Neuronal stem cell (in vitro differentiated cells): Measurements from ENCODE around the gene ZNF512B.
"Not testable (repeated sequence)": the region's sequence is repeated elsewhere in the genome, so short reads cannot be mapped to it uniquely, and the experiment has no call there.

ENCODE experiments used
- DNase-seq: peaks from one replicate; pipeline ENCODE4 v3.0.0-alpha.2; 2013; ENCODE audit warnings: low spot score
- H2AFZ ChIP-seq: one replicate; pipeline ENCODE4 v1.6.1; 2013; ENCODE audit warnings: mild to moderate bottlenecking, low read length, inconsistent platforms
- H2AK5ac ChIP-seq: 2 replicates; pipeline ENCODE4 v1.6.1; 2013; ENCODE audit warnings: low read depth, mild to moderate bottlenecking, inconsistent platforms, low read length, moderate library complexity, mixed read lengths
- H2BK120ac ChIP-seq: 2 replicates; pipeline ENCODE4 v1.6.1; 2013; ENCODE audit warnings: low read depth, mild to moderate bottlenecking, inconsistent platforms, low read length, moderate library complexity, mixed read lengths
- H2BK12ac ChIP-seq: one replicate; pipeline ENCODE4 v1.6.1; 2013; ENCODE audit warnings: low read length, inconsistent platforms
- H2BK15ac ChIP-seq: 2 replicates; pipeline ENCODE4 v1.6.1; 2013; ENCODE audit warnings: mild to moderate bottlenecking, low read length, inconsistent platforms, mixed read lengths
- H2BK5ac ChIP-seq: one replicate; pipeline ENCODE4 v1.6.1; 2013; ENCODE audit warnings: inconsistent platforms, mild to moderate bottlenecking, low read length, moderate library complexity
- H3K14ac ChIP-seq: one replicate; pipeline ENCODE4 v1.6.1; 2013; ENCODE audit warnings: low read length, inconsistent platforms
- H3K18ac ChIP-seq: 2 replicates; pipeline ENCODE4 v1.6.1; 2013; ENCODE audit warnings: low read length, inconsistent platforms
- H3K23ac ChIP-seq: 2 replicates; pipeline ENCODE4 v1.6.1; 2013; ENCODE audit warnings: low read depth, mild to moderate bottlenecking, mixed read lengths, low read length, inconsistent platforms; ENCODE audit not compliant: poor library complexity
- H3K27ac ChIP-seq: replicated peaks from 3 replicates; pipeline ENCODE4 v1.5.1; 2013; ENCODE audit warnings: low read length, inconsistent platforms
- H3K27me3 ChIP-seq, 3 experiments: 2 replicates each; pipeline ENCODE4 v1.6.1; 2013; ENCODE audit warnings: low read length in 3 of 3, mild to moderate bottlenecking in 2 of 3, inconsistent platforms in 1 of 3, low read depth in 1 of 3, mixed read lengths in 1 of 3, moderate library complexity in 1 of 3; ENCODE audit not compliant: control insufficient read depth in 3 of 3, insufficient read depth in 3 of 3
- H3K36me3 ChIP-seq, 2 donors: replicated peaks in 1 of 2; 2 replicates each; pipeline ENCODE4 v1.6.1; 2013; ENCODE audit warnings: low read length in 2 of 2; ENCODE audit not compliant: control insufficient read depth in 2 of 2, insufficient read depth in 2 of 2
- H3K4ac ChIP-seq: 2 replicates; pipeline ENCODE4 v1.6.1; 2013; ENCODE audit warnings: inconsistent platforms, mild to moderate bottlenecking, low read length, moderate library complexity
- H3K4me1 ChIP-seq, 2 donors: 1 replicate in 1 of 2; 2 replicates in 1 of 2; pipeline ENCODE4 v1.6.1; 2013; ENCODE audit warnings: low read length in 2 of 2, low read depth in 1 of 2; ENCODE audit not compliant: control insufficient read depth in 2 of 2, insufficient read depth in 1 of 2
- H3K4me2 ChIP-seq: one replicate; pipeline ENCODE4 v1.6.1; 2013; ENCODE audit warnings: mild to moderate bottlenecking, low read length, inconsistent platforms; ENCODE audit not compliant: insufficient read depth, poor library complexity, severe bottlenecking
- H3K4me3 ChIP-seq, 2 donors: 2 replicates each; pipeline ENCODE4 v1.5.1; 2013; ENCODE audit warnings: low read length in 2 of 2, mild to moderate bottlenecking in 2 of 2, inconsistent platforms in 1 of 2, moderate library complexity in 1 of 2
- H3K79me1 ChIP-seq: one replicate; pipeline ENCODE4 v1.6.1; 2013; ENCODE audit warnings: low read depth, mild to moderate bottlenecking, inconsistent platforms, low read length, moderate library complexity
- H3K9ac ChIP-seq: one replicate; pipeline ENCODE4 v1.6.1; 2013; ENCODE audit warnings: mild to moderate bottlenecking, low read depth, low read length, inconsistent platforms; ENCODE audit not compliant: poor library complexity
- H3K9me3 ChIP-seq, 2 donors: replicated peaks in 1 of 2; 2 replicates each; pipeline versions ENCODE3 to v1.6.1; 2013; ENCODE audit warnings: low read length in 2 of 2, mild to moderate bottlenecking in 2 of 2, inconsistent platforms in 1 of 2, low read depth in 1 of 2, mixed read lengths in 1 of 2, moderate library complexity in 1 of 2; ENCODE audit not compliant: control insufficient read depth in 2 of 2, insufficient read depth in 1 of 2
- H4K8ac ChIP-seq: one replicate; pipeline ENCODE4 v1.6.1; 2013; ENCODE audit warnings: low read depth, mild to moderate bottlenecking, inconsistent platforms, low read length, moderate library complexity
- H4K91ac ChIP-seq: one replicate; pipeline ENCODE4 v1.6.1; 2013; ENCODE audit warnings: low read length, low read depth, mild to moderate bottlenecking, inconsistent platforms; ENCODE audit not compliant: poor library complexity
- WGBS, 2 donors: extraction: QIAGEN DNeasy Blood & Tissue Kit; methylation state at CpG; one replicate each; pipeline ENCODE4 v1.1.7; 2013; ENCODE audit warnings: missing lambda C conversion rate in 2 of 2, mixed read lengths in 1 of 2; ENCODE audit not compliant: insufficient read length in 2 of 2, insufficient replicate concordance in 1 of 2; ENCODE audit errors: extremely low coverage in 2 of 2; 5-methylcytosine and 5-hydroxymethylcytosine counted together

Gene ZNF512B

DNA sequence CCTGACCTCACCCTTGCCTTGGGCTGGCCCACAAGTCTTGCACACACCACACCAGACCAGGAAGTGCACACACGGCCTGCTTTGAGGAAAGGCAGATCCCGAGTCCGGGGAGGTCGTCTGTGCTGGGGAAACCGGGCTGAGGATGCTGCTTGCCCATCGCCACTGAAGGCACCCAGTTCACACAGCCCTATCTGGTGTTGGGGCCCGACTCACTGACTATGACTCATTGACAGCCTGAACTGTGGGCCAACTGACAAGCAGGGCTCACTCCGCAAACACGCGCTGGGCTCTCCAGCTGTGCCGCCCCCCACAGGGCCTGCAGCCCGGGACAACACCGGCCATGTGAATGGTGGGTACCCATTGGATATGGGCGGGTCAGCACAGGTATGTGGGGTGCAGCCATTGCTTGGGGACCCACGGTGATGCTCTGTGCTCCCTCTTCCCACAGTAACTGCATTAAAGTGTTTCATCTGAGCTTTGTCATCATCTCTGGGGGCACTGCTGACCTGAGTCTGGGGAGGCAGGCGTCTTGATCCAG lies 8.1 kb upstream of the ZNF512B start:
- no peak overlapping the region for H2BK120ac ChIP-seq

DNA sequence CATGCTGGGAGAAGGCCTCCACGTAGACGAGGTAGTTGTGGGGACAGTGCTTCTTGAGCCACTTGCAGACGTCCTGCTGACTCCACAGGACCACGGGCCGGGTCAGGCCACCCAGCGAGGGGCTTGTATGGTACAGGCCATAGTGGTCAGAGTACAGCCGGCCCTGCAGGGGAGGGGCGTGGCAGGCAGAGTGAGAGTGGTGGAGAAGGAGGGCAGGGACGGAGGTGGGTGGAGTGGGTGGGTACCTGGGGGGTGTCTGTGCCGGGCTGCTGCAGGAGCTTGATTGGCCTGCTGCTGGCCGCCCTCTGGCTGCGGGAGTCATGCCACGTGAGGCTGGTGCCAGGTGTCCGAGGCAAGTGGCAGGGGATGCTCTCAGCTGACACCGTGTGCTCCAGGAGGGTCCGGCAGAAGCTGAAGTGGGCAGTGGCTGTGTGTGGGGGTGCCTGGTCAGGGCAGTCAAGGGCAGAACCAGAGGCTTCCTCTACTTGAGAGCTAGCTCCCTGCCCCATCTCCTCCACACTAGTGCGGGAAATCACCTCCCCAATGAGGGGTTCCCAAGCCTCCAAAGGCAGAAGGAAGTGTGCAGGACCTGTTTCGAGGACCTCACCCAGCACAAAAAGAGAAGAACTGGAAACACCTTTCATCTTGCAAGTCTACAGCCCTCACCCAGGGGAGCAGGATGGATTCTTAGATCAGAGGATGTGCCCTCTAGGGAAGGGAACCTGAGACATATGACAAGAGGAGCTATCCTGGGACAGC lies 7.4 kb upstream of the ZNF512B start:
- H3K14ac ChIP-seq, result peak overlapping the region; percentile 32
- no peak overlapping the region for H3K18ac ChIP-seq
- WGBS, 2 donors, result no CpG with 5 or more reads among the region's 18 CpGs
- H2AFZ ChIP-seq, result no peak overlapping the region
- H3K4ac ChIP-seq, result peak overlapping the region; percentile 12
- peak overlapping the region; percentile 77 for H3K9ac ChIP-seq
- H3K79me1 ChIP-seq, result peaks cover 5% of the 10 kb centered on the region
- peak overlapping the region; percentile 84 for H2BK15ac ChIP-seq
- H3K23ac ChIP-seq, result peak overlapping the region; percentile 2
- H4K8ac ChIP-seq, result peak overlapping the region; percentile 56
- no peak overlapping the region for H2BK5ac ChIP-seq
- H3K27me3 ChIP-seq, result peaks cover 0 to 8% (median 0%) of the 10 kb centered on the region in 3 experiments
- peak overlapping the region; percentile 52 for H2AK5ac ChIP-seq
- no peaks in the 10 kb centered on the region for H3K9me3 ChIP-seq
- H4K91ac ChIP-seq, result no peak overlapping the region
- H2BK120ac ChIP-seq, result peak overlapping the region; percentile 40
- peak overlapping the region; percentile 35 for H2BK12ac ChIP-seq
- no peak overlapping the region for H3K27ac ChIP-seq
- H3K4me1 ChIP-seq, result peaks cover 14% of the 10 kb centered on the region in 2 donors
- DNase-seq, result no peak
- H3K4me3 ChIP-seq, result no peak overlapping the region
- H3K36me3 ChIP-seq, result peaks cover 2 to 4% of the 10 kb centered on the region in 2 donors
- H3K4me2 ChIP-seq, result no peak overlapping the region

More for the DNA sequence above, 8.1 kb upstream of the ZNF512B start:
- no CpG with 5 or more reads among the region's 16 CpGs for WGBS, 2 donors
- Histone ChIP-seq H2BK12ac (peak overlapping the region; percentile 50), H2BK5ac (peak overlapping the region; percentile 30), H3K9ac (no peak overlapping the region), H3K4ac (peak overlapping the region; percentile 12), H3K27me3 (peaks cover 0 to 6% (median 0%) of the 10 kb centered on the region in 3 experiments), H4K91ac (no peak overlapping the region), H3K23ac (peak overlapping the region; percentile 2), H3K36me3 (peaks cover 5 to 8% of the 10 kb centered on the region in 2 donors), H2AFZ (no peak overlapping the region), H3K4me2 (no peak overlapping the region), H3K4me1 (peaks cover 14% of the 10 kb centered on the region in 2 donors), H3K4me3 (no peak overlapping the region), H2BK15ac (peak overlapping the region; percentile 84), H3K18ac (no peak overlapping the region), H3K9me3 (no peaks in the 10 kb centered on the region), H3K14ac (no peak overlapping the region), H4K8ac (peak overlapping the region; percentile 56), H2AK5ac (peak overlapping the region; percentile 33), H3K79me1 (peaks cover 10% of the 10 kb centered on the region), H3K27ac (no peak overlapping the region)
- DNase-seq, result no peak

DNA sequence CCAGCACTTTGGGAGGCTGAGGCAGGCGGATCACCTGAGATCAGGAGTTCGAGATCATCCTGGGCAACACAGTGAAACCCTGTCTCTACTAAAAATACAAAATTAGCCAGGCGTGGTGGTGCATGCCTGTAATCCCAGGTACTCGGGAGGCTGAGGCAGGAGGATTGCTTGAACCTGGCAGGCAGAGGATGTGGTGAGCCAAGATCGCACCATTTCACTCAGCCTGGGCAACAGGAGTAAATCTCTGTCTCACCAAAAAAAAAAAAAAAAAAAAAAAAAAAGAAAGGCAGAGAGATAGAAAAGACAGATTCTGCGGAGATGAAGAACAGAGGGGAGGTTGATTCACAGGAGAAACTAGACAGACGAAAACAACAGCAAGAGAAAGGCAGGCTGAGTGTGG lies 6.8 kb upstream of the ZNF512B start:
- not testable (repeated sequence) for DNase-seq, H4K91ac ChIP-seq, H3K36me3 ChIP-seq, H3K79me1 ChIP-seq, H3K4me2 ChIP-seq, H3K27me3 ChIP-seq, H2BK12ac ChIP-seq, H3K4me3 ChIP-seq, H2BK5ac ChIP-seq, H2AK5ac ChIP-seq, H3K23ac ChIP-seq, H2AFZ ChIP-seq, H3K14ac ChIP-seq, H3K18ac ChIP-seq, H3K9me3 ChIP-seq, H3K27ac ChIP-seq, H4K8ac ChIP-seq, H3K4ac ChIP-seq, H2BK120ac ChIP-seq, H2BK15ac ChIP-seq
- Histone ChIP-seq H3K4me1 (peaks cover 9 to 12% of the 10 kb centered on the region in 2 donors), H3K9ac (peak overlapping the region; percentile 77)
- WGBS, 2 donors, result no CpG with 5 or more reads among the region's 7 CpGs
